Small intestine (tissue), 7 donors: ENCODE results near the gene LPP. TPM values are rescaled to one million over a fixed set of nuclear protein-coding genes. Genes with fewer than 3 reads are reported as not detected.

ENCODE experiments used
- DNase-seq, 2 donors: peaks; one replicate each; pipeline versions ENCODE4 v3.0.0 to v3.0.0-alpha.2; 2013
- FAIRE-seq: peaks from 2 replicates; lab custom pipeline; 2012; peaks lifted over from hg19 to GRCh38; lab: Jason Lieb, UNC
- H3K27ac ChIP-seq, 3 donors: one replicate each; pipeline ENCODE4 v1.5.1; 2013; ENCODE audit warnings: low read length in 2 of 3, mild to moderate bottlenecking in 2 of 3, control low read depth in 1 of 3, inconsistent platforms in 1 of 3, low read depth in 1 of 3, moderate library complexity in 1 of 3
- H3K27me3 ChIP-seq, 3 donors: one replicate each; pipeline ENCODE4 v1.6.1; 2013; ENCODE audit warnings: low read length in 3 of 3, inconsistent platforms in 1 of 3; ENCODE audit not compliant: control insufficient read depth in 3 of 3, insufficient read depth in 3 of 3
- H3K36me3 ChIP-seq, 3 donors: one replicate each; pipeline ENCODE4 v1.6.1; 2013; ENCODE audit warnings: low read length in 3 of 3, inconsistent platforms in 1 of 3, low read depth in 1 of 3, mild to moderate bottlenecking in 1 of 3, moderate library complexity in 1 of 3; ENCODE audit not compliant: control insufficient read depth in 3 of 3, insufficient read depth in 2 of 3
- H3K4me1 ChIP-seq, 3 donors: one replicate each; pipeline ENCODE4 v1.6.1; 2013; ENCODE audit warnings: low read length in 2 of 3, inconsistent platforms in 1 of 3, low read depth in 1 of 3, mild to moderate bottlenecking in 1 of 3, moderate library complexity in 1 of 3; ENCODE audit not compliant: control insufficient read depth in 3 of 3, insufficient read depth in 2 of 3
- H3K4me3 ChIP-seq, 3 donors: one replicate each; pipeline ENCODE4 v1.5.1; 2013; ENCODE audit warnings: low read length in 3 of 3, control low read depth in 1 of 3, inconsistent platforms in 1 of 3, low read depth in 1 of 3, mild to moderate bottlenecking in 1 of 3, moderate library complexity in 1 of 3
- H3K9me3 ChIP-seq, 2 donors: one replicate each; pipeline ENCODE4 v1.6.1; 2013; ENCODE audit warnings: low read depth in 1 of 2, low read length in 1 of 2; ENCODE audit not compliant: control insufficient read depth in 2 of 2, insufficient read depth in 1 of 2
- WGBS, 3 donors: extraction: QIAGEN DNeasy Blood & Tissue Kit; methylation state at CpG; one replicate each; pipeline ENCODE4 v1.1.7; 2013; 5-methylcytosine and 5-hydroxymethylcytosine counted together
- polyA plus RNA-seq, 4 donors: library from polyadenylated mRNA; stranded (reverse) in 3 of 4; unstranded in 1 of 4; fragments of 200-250 nt in 3 of 4; fragments of 120-200 nt in 1 of 4; gene quantifications; one replicate each; pipeline versions ENCODE4 v1.2.1 to v1.2.3, GENCODE V29; 2013
- donor health status: healthy with polysubstance abuse.
- donor health status: control.
- donor health status: control.
- donor health status: Bipolar disorder and iron deficiency.
- donor health status: healthy.

The LPP gene
- polyA plus RNA-seq, 4 donors: 5.4 to 35.8 (median 12.4) TPM

DNA sequence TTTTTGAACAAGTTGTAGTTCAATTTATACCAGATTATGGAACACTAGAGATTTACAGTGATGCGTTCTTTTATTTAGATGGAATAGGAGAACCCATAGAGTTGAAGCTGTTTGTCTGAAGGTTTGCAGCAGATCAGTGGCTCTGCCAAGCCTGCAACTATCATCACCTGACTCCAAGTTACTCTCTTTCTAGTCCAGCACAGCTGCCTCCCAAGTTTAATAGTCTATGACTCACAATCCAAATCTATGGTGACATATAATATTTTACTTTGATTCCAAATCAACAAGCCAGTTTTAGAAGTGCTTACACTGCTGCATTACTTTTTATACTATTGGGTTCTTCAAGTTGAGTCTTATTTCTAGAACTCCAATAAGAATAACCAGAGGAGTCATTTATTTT is 400.4 kb downstream of the LPP start:
- Histone ChIP-seq H3K9me3 (no peaks in the 10 kb centered on the region), H3K4me3 (no peak overlapping the region), H3K36me3 (no peaks in the 10 kb centered on the region), H3K4me1 (no peaks in the 10 kb centered on the region), H3K27me3 (no peaks in the 10 kb centered on the region), H3K27ac (no peak overlapping the region)
- 93 to 100% (median 97%) methylated on average over 1 of the region's 1 CpG for WGBS, 3 donors
- DNase-seq: no peak
- FAIRE-seq: no peak

DNA sequence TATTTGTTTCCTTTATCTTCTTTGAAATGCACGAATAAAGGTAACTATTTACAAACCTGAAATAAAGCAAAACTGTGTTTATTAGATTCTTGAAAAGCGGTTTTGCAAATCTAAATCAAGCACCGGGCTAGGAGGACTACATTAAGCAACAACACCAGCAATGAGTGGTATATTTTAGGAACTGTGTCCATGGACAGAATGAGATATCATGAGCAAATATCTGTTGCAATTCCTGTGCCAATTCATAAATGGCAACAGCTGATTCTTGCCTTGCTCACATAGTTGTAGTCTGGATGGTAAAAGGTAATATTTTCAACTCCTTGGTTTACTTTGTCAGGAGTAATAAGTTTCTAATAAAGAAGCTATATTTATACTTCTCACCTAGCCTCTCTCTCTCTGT is 403.3 kb downstream of the LPP start:
- Histone ChIP-seq H3K4me3 (no peak overlapping the region), H3K27ac (no peak overlapping the region), H3K4me1 (no peaks in the 10 kb centered on the region), H3K27me3 (no peaks in the 10 kb centered on the region), H3K9me3 (no peaks in the 10 kb centered on the region), H3K36me3 (peaks cover 0 to 2% (median 0%) of the 10 kb centered on the region in 3 donors)
- DNase-seq: no peak
- FAIRE-seq: no peak
- 58 to 85% (median 65%) methylated on average over 3 of the region's 3 CpGs for WGBS, 3 donors

DNA sequence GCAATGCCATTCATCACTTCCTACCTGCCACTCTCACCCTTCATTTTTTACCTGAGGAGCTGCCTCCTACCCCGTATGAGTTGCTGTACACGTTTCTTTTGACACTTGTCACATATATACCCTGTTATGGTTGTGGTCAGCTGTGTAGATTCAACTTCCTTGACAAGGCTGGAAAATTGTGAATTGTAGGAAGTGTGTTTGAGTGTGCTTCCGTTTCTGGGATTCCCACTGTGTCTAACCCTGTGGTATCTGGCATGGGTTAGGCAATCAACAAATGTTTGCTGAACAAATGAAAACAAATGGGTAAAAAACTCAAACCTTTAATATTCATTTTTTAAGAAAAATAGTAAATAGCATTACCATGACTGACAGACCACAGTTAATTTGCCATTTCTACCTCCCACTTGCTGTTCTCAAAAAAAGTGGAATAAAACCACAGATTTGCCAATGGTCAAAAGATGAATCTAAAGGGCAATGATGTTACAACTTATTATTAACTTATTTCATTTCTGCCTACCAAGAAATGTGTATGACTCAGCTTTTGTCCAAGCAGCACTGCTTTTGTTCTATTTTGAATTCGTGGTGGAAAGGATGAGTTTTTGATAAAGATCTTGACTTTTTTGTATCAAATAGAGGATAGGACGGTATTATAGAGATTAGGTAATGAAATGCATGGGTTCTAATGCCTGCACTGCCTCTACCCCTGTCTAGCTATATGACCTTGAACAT is 404.6 kb downstream of the LPP start:
- FAIRE-seq (no peak), DNase-seq (no peak)
- Histone ChIP-seq H3K4me3 (no peak overlapping the region), H3K36me3 (peaks cover 0 to 2% (median 0%) of the 10 kb centered on the region in 3 donors), H3K27me3 (no peaks in the 10 kb centered on the region), H3K4me1 (no peaks in the 10 kb centered on the region), H3K9me3 (no peaks in the 10 kb centered on the region), H3K27ac (no peak overlapping the region)
- 73 to 91% (median 74%) methylated on average over 5 of the region's 5 CpGs for WGBS, 3 donors

DNA sequence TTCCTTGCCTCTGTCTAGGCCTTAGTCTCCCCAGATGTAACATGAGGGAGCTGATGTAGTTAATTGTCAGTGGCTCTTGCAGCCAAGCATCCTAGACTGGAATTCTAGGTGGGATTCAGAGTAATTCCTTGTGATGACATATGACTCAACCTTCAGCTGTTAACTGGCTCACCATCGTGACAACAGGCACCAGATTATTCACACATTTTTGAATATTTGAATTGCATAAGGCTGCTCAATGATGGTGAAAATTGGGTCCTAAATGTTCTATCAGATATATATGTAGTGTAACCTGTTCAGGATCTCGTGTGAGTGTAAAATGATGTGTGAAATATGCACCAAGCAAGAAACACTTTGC is 405.1 kb downstream of the LPP start:
- 84 to 88% (median 85%) methylated on average over 2 of the region's 2 CpGs for WGBS, 3 donors
- no peaks in the 10 kb centered on the region for H3K4me1 ChIP-seq
- DNase-seq: no peak
- no peaks in the 10 kb centered on the region for H3K27me3 ChIP-seq
- H3K9me3 ChIP-seq: no peaks in the 10 kb centered on the region
- no peak overlapping the region for H3K27ac ChIP-seq
- H3K36me3 ChIP-seq: peaks cover 0 to 2% (median 0%) of the 10 kb centered on the region in 3 donors
- FAIRE-seq: no peak
- no peak overlapping the region for H3K4me3 ChIP-seq

DNA sequence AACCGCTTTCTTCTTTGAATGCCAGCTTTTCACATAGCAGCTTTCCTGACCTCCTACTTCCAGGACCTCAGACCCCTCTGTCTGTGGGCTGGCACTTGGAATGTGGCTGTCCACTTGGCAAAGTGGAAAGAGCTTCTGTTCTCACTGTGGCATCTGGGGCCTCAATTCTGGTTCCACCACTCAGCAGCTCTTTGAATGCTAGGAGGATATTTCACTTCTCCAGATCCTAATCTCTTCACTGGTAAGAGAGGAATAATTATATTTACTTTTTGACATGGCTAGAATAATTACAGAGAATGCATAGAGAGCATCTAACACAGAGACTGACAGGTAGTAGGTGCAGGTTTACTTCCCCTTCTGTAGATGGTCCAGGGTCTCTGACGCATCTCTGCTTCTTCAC is 405.9 kb downstream of the LPP start:
- no peaks in the 10 kb centered on the region for H3K9me3 ChIP-seq
- 94 to 97% (median 96%) methylated on average over 2 of the region's 2 CpGs for WGBS, 3 donors
- H3K27ac ChIP-seq: no peak overlapping the region
- DNase-seq (no peak), FAIRE-seq (no peak)
- peaks cover 0 to 2% (median 0%) of the 10 kb centered on the region in 3 donors for H3K36me3 ChIP-seq
- H3K4me3 ChIP-seq: no peak overlapping the region
- H3K4me1 ChIP-seq: peaks cover 0 to 2% (median 0%) of the 10 kb centered on the region in 3 donors
- no peaks in the 10 kb centered on the region for H3K27me3 ChIP-seq

DNA sequence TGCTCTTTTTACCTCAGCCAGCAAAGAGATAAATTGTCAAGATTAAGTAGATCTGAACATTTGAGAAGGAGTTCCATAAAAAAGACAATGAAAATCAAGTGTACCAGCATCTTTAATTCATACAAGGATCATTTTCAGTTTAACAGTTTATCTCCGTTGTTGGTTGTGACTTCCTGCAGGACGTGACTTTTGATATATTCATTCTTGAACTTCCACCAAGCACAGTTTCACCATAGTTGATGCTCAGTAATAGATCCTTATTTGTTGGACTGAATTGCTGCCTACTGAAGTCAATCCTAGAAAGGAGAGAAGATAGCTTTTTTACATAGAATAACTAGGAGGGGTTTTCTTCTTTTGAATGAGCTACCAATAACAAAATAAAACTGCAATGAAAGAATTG is 408.2 kb downstream of the LPP start:
- Histone ChIP-seq H3K27ac (no peak overlapping the region), H3K4me3 (no peak overlapping the region), H3K9me3 (no peaks in the 10 kb centered on the region), H3K27me3 (no peaks in the 10 kb centered on the region), H3K36me3 (peaks cover 0 to 2% (median 0%) of the 10 kb centered on the region in 3 donors), H3K4me1 (peaks cover 0 to 6% (median 0%) of the 10 kb centered on the region in 3 donors)
- WGBS, 3 donors: 41 to 85% (median 56%) methylated on average over 2 of the region's 2 CpGs
- FAIRE-seq: no peak
- DNase-seq: no peak

DNA sequence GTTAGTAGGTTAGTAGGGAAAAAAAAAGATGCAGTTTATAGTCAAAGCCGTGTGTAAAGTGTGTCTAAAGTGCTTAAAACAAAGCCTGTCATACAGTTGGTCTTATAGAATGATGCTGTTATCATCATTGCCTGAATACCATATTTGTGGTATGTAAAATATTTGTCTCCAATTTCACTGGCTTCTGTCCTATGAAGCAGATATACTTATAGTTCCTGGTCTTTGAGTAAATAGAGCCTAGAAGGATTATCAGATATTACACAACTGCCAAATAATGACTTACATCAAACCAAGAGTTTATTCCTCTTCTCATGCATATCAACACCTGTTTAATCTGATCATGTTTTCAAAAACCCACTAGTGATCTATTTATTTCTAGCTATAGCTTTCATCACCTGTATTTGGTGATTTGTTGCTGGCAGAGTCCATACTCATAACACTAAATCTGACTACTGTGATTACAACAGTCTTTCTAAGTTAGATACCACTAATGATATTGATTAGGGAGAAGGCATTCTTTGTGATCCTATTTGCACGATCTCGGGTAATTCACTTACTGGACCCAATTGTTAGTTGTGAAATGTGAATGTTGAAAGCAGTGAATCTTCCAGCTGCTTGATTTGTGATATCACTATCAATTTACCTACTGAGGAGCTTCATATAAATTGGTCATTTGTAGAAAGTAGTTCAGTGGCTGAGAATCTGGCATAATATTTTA is 413.7 kb downstream of the LPP start:
- FAIRE-seq: no peak
- H3K36me3 ChIP-seq: no peaks in the 10 kb centered on the region
- DNase-seq: no peak
- H3K27ac ChIP-seq: no peak overlapping the region
- H3K4me3 ChIP-seq: no peak overlapping the region
- H3K27me3 ChIP-seq: no peaks in the 10 kb centered on the region
- no peaks in the 10 kb centered on the region for H3K9me3 ChIP-seq
- H3K4me1 ChIP-seq: peaks cover 0 to 8% (median 0%) of the 10 kb centered on the region in 3 donors
- WGBS, 3 donors: 86 to 90% (median 86%) methylated on average over 3 of the region's 3 CpGs

DNA sequence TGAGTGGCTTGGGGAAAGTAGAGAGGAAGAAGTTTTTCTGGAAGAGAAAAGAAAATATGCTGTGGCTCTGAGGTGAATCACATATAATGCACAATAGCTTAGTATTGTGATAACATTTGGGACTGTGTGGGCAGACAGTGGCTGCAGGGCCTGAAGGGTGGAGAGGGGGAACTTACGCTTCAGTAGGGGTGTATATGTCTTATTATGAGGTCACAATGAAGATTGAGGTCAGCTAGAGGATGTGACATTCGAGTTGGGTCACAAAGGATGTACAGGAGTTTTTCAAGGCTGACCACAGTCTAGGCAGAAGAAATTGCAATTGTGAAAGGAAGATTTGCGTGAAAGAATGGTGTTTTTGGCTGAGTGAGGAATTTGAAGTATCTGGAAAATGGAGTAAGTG is 414.8 kb downstream of the LPP start:
- WGBS, 3 donors: 82 to 95% (median 91%) methylated on average over 3 of the region's 3 CpGs
- Histone ChIP-seq H3K27ac (no peak overlapping the region), H3K4me1 (peaks cover 0 to 8% (median 0%) of the 10 kb centered on the region in 3 donors), H3K36me3 (no peaks in the 10 kb centered on the region), H3K9me3 (no peaks in the 10 kb centered on the region), H3K27me3 (no peaks in the 10 kb centered on the region), H3K4me3 (no peak overlapping the region)
- DNase-seq: no peak
- no peak for FAIRE-seq
